GM23338 (cell line): Measurements from ENCODE around the gene LIPH. TPM values are rescaled to one million over a fixed set of nuclear protein-coding genes. Genes with fewer than 3 reads are reported as not detected.

Experiments
- ATAC-seq: fragments of 200-7000 bp; cut with Tn5 transposase; 3 replicates; pipeline ENCODE4 v1.9.1; 2020
- DNase-seq: peaks from one replicate; pipeline ENCODE4 v3.0.0-alpha.2; 2015; ENCODE audit warnings: low spot score
- H2AFZ ChIP-seq: fragments of 200-600 bp; sonication (generic); 2 replicates; pipeline ENCODE4 v1.8.0; 2016; ENCODE audit warnings: antibody characterized with exemption, mild to moderate bottlenecking, moderate library complexity
- H3F3A ChIP-seq: fragments of 200-600 bp; sonication (generic); replicated peaks from 2 replicates; pipeline ENCODE4 v1.8.0; 2017; ENCODE audit warnings: antibody characterized with exemption, mixed run types, low read depth
- H3K27ac ChIP-seq: fragments of 200-600 bp; sonication (generic); 2 replicates; pipeline ENCODE4 v1.6.1; 2016; ENCODE audit warnings: low read depth
- H3K27me3 ChIP-seq: fragments of 200-600 bp; sonication (generic); 2 replicates; pipeline ENCODE4 v1.8.0; 2016; ENCODE audit warnings: mild to moderate bottlenecking, mixed run types, moderate library complexity; ENCODE audit not compliant: insufficient read depth
- H3K36me3 ChIP-seq: fragments of 200-600 bp; sonication (generic); 2 replicates; pipeline ENCODE4 v1.8.0; 2016; ENCODE audit warnings: mild to moderate bottlenecking; ENCODE audit not compliant: insufficient read depth
- H3K4me1 ChIP-seq: fragments of 200-600 bp; sonication (generic); 2 replicates; pipeline ENCODE4 v1.8.0; 2016; ENCODE audit warnings: mild to moderate bottlenecking, moderate library complexity; ENCODE audit not compliant: insufficient read depth
- H3K4me2 ChIP-seq: fragments of 200-600 bp; sonication (generic); 2 replicates; pipeline ENCODE4 v1.7.1; 2017; ENCODE audit warnings: mixed run types
- H3K4me3 ChIP-seq: fragments of 200-600 bp; sonication (generic); 2 replicates; pipeline ENCODE4 v1.6.1; 2016; ENCODE audit warnings: mixed run types
- H3K79me2 ChIP-seq: fragments of 200-600 bp; sonication (generic); replicated peaks from 2 replicates; pipeline ENCODE4 v1.8.0; 2017; ENCODE audit warnings: mild to moderate bottlenecking; ENCODE audit not compliant: insufficient read depth
- H3K9me2 ChIP-seq: fragments of 200-600 bp; sonication (generic); 2 replicates; pipeline ENCODE4 v1.8.0; 2017; ENCODE audit not compliant: insufficient read depth
- H4K20me1 ChIP-seq: fragments of 200-600 bp; sonication (generic); replicated peaks from 2 replicates; pipeline ENCODE4 v1.8.0; 2017; ENCODE audit warnings: mild to moderate bottlenecking; ENCODE audit not compliant: insufficient read depth
- H3K27ac Mint-ChIP-seq: 2 replicates; pipeline ENCODE4 v1.8.0; 2020; ENCODE audit warnings: inconsistent platforms, mild to moderate bottlenecking, moderate library complexity, mixed read lengths
- H3K27me3 Mint-ChIP-seq: 3 replicates; pipeline ENCODE4 v1.8.0; 2022; ENCODE audit warnings: low read depth, mild to moderate bottlenecking, moderate library complexity, mixed read lengths, inconsistent platforms; ENCODE audit not compliant: insufficient read depth, poor library complexity
- H3K36me3 Mint-ChIP-seq: 3 replicates; pipeline ENCODE4 v1.8.0; 2021; ENCODE audit warnings: low read depth, mild to moderate bottlenecking, inconsistent platforms, moderate library complexity, mixed read lengths
- H3K4me1 Mint-ChIP-seq: 3 replicates; pipeline ENCODE4 v1.8.0; 2020; ENCODE audit warnings: mild to moderate bottlenecking, inconsistent platforms, mixed read lengths
- H3K4me3 Mint-ChIP-seq: 3 replicates; pipeline ENCODE4 v1.8.0; 2021; ENCODE audit warnings: moderate library complexity, mild to moderate bottlenecking, inconsistent platforms, mixed read lengths
- H3K9me3 Mint-ChIP-seq: 3 replicates; pipeline ENCODE4 v1.8.0; 2020; ENCODE audit warnings: moderate library complexity, mild to moderate bottlenecking, inconsistent platforms, mixed read lengths
- CREB1 ChIP-seq: fragments of 250-450 bp; sonication (Bioruptor Pico); IDR thresholded peaks from 2 replicates; pipeline ENCODE4 v1.5.0; 2020; ENCODE audit warnings: low read depth, mild to moderate bottlenecking, moderate library complexity
- REST ChIP-seq: IDR thresholded peaks from one replicate; pipeline ENCODE4 v1.6.1; 2018; ENCODE audit warnings: antibody characterized with exemption; ENCODE audit not compliant: unreplicated experiment
- ZNF331 ChIP-seq: fragments of 250-450 bp; sonication (Bioruptor Pico); IDR thresholded peaks from 2 replicates; pipeline ENCODE4 v1.5.0; 2020; ENCODE audit warnings: low read depth, mild to moderate bottlenecking, moderate library complexity
- ZNF462 ChIP-seq: fragments of 250-450 bp; sonication (Bioruptor Pico); IDR thresholded peaks from 2 replicates; pipeline ENCODE4 v1.5.0; 2020; ENCODE audit warnings: mild to moderate bottlenecking, moderate library complexity
- polyA plus RNA-seq: library from polyadenylated mRNA; unstranded; fragments of >200 nt; fragmentation: Nextera tagmentation; extraction: Ambion mirVana; gene quantifications from 2 replicates; pipeline ENCODE4 v1.2.1, GENCODE V29; 2016
- total RNA-seq: library from RNA; depleted of rRNA; stranded (reverse); fragments of >200 nt; shearing (Covaris generic); gene quantifications from 2 replicates; pipeline ENCODE4 v1.2.3, GENCODE V29; 2014

Gene LIPH
- total and polyA plus RNA-seq, 2 experiments from 2014 or later = 0.03 to 0.16 TPM

DNA sequence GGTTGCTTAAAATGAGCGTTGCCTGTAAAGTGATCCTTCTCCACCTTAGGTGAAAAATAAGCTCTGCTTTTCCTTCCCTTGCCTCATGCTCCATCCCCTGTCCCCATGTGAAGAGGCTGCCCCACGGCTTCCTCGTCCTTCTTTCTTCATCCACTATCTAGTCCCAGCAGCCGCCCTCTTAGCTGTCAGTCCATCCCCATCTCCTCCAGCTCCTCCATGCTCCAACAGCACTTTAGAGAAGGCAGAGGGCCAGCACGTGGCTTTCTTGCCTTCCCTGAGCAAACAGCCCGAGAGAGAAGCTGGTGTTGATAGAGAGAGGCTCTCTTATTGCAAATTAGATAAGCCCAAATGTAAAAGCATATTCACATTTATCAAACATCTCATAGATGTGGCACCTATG is 44.5 kb downstream of the LIPH start (continued):
- no peak for TF ChIP-seq ZNF462 (CRISPR knock-in tag)

DNA sequence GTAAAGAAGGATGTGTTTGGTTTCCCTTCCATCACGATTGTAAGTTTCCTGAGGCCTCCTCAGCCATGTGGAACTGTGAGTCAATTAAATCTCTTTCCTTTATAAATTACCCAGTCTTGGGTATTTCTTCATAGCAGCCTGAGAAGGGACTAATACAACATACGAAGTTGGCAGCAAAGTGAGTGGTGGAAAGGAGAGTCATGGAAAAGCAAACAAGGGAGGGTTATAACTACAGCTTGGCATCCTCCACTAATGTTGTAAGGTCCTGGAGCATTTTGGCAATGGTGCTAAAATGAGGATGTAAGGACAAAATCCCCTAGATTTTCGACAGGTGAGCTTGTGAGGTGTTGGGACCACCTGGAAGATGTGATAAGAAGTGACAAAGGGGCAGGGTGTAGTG is 47.8 kb downstream of the LIPH start:
- Histone ChIP-seq H3K36me3 (no peaks in the 10 kb centered on the region), H3K9me2 (no peaks in the 10 kb centered on the region), H3K27ac (no peak overlapping the region), H3K4me1 (no peaks in the 10 kb centered on the region), H2AFZ (no peak overlapping the region), H4K20me1 (no peaks in the 10 kb centered on the region), H3K4me3 (no peak overlapping the region), H3F3A (no peaks in the 10 kb centered on the region), H3K27me3 (no peaks in the 10 kb centered on the region), H3K79me2 (no peaks in the 10 kb centered on the region), H3K4me2 (no peak overlapping the region)
- Mint-ChIP-seq H3K9me3 (no peaks in the 10 kb centered on the region), H3K4me3 (no peak overlapping the region), H3K27me3 (peaks cover 6% of the 10 kb centered on the region), H3K4me1 (peaks cover 3% of the 10 kb centered on the region; the same call in 2 of the 3 replicates), H3K36me3 (no peaks in the 10 kb centered on the region), H3K27ac (no peak overlapping the region)
- no peak for DNase-seq
- no peak for ATAC-seq
- TF ChIP-seq CREB1 (CRISPR knock-in tag) (no peak), ZNF462 (CRISPR knock-in tag) (no peak), REST (no peak), ZNF331 (no peak)
